VCaP (cell line): ENCODE results near the gene SERTAD2.

ENCODE experiments used
- H3K27ac ChIP-seq: fragments of 450-650 bp; 2 replicates; pipeline ENCODE4 v1.5.1; 2017
- CTCF ChIP-seq: fragments of 450-650 bp; conservative IDR thresholded peaks from 2 replicates; pipeline ENCODE4 v1.5.1; 2017; ENCODE audit warnings: mild to moderate bottlenecking, moderate library complexity

The SERTAD2 gene

GRCh38 chr2:64626146-64626809, 27.4 kb downstream of the SERTAD2 start:
- H3K27ac ChIP-seq = no peak overlapping the region
- no peak for TF ChIP-seq CTCF

GRCh38 chr2:64625299-64626145, 28.2 kb downstream of the SERTAD2 start:
- H3K27ac ChIP-seq = no peak overlapping the region
- TF ChIP-seq CTCF = no peak

- H3K27ac ChIP-seq = no peak overlapping the region
- TF ChIP-seq CTCF = no peak
Measured at GRCh38 chr2:64624862-64625261, 28.9 kb downstream of the SERTAD2 start.

- peak overlapping the region; percentile 37; the same call in 1 of the 2 replicates for H3K27ac ChIP-seq
- TF ChIP-seq CTCF = no peak
Measured at GRCh38 chr2:64624108-64624610, 29.6 kb downstream of the SERTAD2 start.

GRCh38 chr2:64623242-64623850, 30.4 kb downstream of the SERTAD2 start:
- TF ChIP-seq CTCF = no peak

GRCh38 chr2:64622443-64623241, 31.1 kb downstream of the SERTAD2 start:
- TF ChIP-seq CTCF = no peak
- H3K27ac ChIP-seq = peak overlapping the region; percentile 37

More at GRCh38 chr2:64623242-64623850, 30.4 kb downstream of the SERTAD2 start:
- peak overlapping the region; percentile 37 for H3K27ac ChIP-seq
